ENCODE data around the gene DNAJB8. TPM values are rescaled to one million over a fixed set of nuclear protein-coding genes. Genes with fewer than 3 reads are reported as not detected.

DNAJB8 gene
- polyA plus RNA-seq, 1 experiment, result not detected

- TF ChIP-seq CTCF (IDR thresholded peaks at IDR 0.05; ENCODE audit: low read depth, low read length), result no peak
- Histone ChIP-seq H3K27me3 (ENCODE audit: control insufficient read depth, insufficient read depth, low read length) (no peaks in the 10 kb centered on the region), H3K9me3 (ENCODE audit: control insufficient read depth, insufficient read depth, low read length) (peaks cover 15% of the 10 kb centered on the region), H3K27ac (ENCODE audit: low read depth, low read length) (no peak overlapping the region), H3K4me3 (ENCODE audit: low read depth, low read length) (no peak overlapping the region)
- no peak for DNase-seq (ENCODE audit: low read depth, low spot score)
- CTCF ChIA-PET, result interaction anchor here (1.7 kb wide), 1 partner anchor 186 kb away, joined by 3 read pairs; no protein-coding TSS in a partner anchor
- POLR2A ChIA-PET, result no interaction called here
Observed at GRCh38 chr3:128421966-128422365, 44.7 kb downstream of the DNAJB8 start.

DNA sequence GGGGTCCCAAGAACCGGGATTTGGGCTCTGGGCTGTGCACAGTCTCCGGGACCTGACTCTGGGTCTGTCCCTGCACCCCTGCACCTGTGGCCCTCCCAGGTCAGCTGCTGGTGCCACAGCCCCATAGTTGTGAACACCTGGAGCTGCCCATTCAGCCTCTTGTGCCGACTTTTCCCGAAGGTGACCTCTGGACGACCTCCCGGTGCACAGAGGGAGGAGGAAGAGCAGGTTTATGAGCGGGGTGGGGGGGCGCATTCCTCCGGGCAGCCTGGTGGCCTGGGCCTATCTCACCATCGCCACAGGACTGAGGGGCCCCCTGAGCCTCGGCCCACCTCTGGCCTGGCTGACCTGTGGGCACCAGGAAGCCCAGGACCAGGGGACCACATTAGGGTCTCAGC, 45.3 kb downstream of the DNAJB8 start:
- ChIA-PET POLR2A (no interaction called here), CTCF (interaction anchor here (1.7 kb wide), 1 partner anchor 187 kb away, joined by 3 read pairs; no protein-coding TSS in a partner anchor)
- Histone ChIP-seq H3K9me3 (ENCODE audit: control insufficient read depth, insufficient read depth, low read length) (peaks cover 15% of the 10 kb centered on the region), H3K27ac (ENCODE audit: low read depth, low read length) (no peak overlapping the region), H3K4me3 (ENCODE audit: low read depth, low read length) (no peak overlapping the region), H3K27me3 (ENCODE audit: control insufficient read depth, insufficient read depth, low read length) (no peaks in the 10 kb centered on the region)
- no peak for TF ChIP-seq CTCF (IDR thresholded peaks at IDR 0.05; ENCODE audit: low read depth, low read length)
- no peak for DNase-seq (ENCODE audit: low read depth, low spot score)

- H3K9me3 ChIP-seq (ENCODE audit: control insufficient read depth, insufficient read depth, low read length), result peaks cover 15% of the 10 kb centered on the region
- no peak for TF ChIP-seq CTCF (IDR thresholded peaks at IDR 0.05; ENCODE audit: low read depth, low read length)
- H3K27me3 ChIP-seq (ENCODE audit: control insufficient read depth, insufficient read depth, low read length), result no peaks in the 10 kb centered on the region
- H3K4me3 ChIP-seq (ENCODE audit: low read depth, low read length), result no peak overlapping the region
- POLR2A ChIA-PET, result no interaction called here
- CTCF ChIA-PET, result interaction anchor here (1.7 kb wide), 1 partner anchor 188 kb away, joined by 3 read pairs; no protein-coding TSS in a partner anchor
- H3K27ac ChIP-seq (ENCODE audit: low read depth, low read length), result no peak overlapping the region
- no peak for DNase-seq (ENCODE audit: low read depth, low spot score)
Observed at GRCh38 chr3:128420720-128421438, 45.8 kb downstream of the DNAJB8 start.

- Histone ChIP-seq H3K9me3 (ENCODE audit: control insufficient read depth, insufficient read depth, low read length) (peaks cover 15% of the 10 kb centered on the region), H3K27ac (ENCODE audit: low read depth, low read length) (no peak overlapping the region), H3K27me3 (ENCODE audit: control insufficient read depth, insufficient read depth, low read length) (no peaks in the 10 kb centered on the region), H3K4me3 (ENCODE audit: low read depth, low read length) (no peak overlapping the region)
- ChIA-PET POLR2A (no interaction called here), CTCF (no interaction called here)
- no peak for DNase-seq (ENCODE audit: low read depth, low spot score)
- no peak for TF ChIP-seq CTCF (IDR thresholded peaks at IDR 0.05; ENCODE audit: low read depth, low read length)
Observed at GRCh38 chr3:128420289-128420688, 46.4 kb downstream of the DNAJB8 start.

- no peak for DNase-seq (ENCODE audit: low read depth, low spot score)
- POLR2A ChIA-PET, result no interaction called here
- no peak for TF ChIP-seq CTCF (IDR thresholded peaks at IDR 0.05; ENCODE audit: low read depth, low read length)
Observed at GRCh38 chr3:128419311-128419710, 47.4 kb downstream of the DNAJB8 start.

More at GRCh38 chr3:128419311-128419710, 47.4 kb downstream of the DNAJB8 start:
- CTCF ChIA-PET, result no interaction called here
- Histone ChIP-seq H3K27ac (ENCODE audit: low read depth, low read length) (no peak overlapping the region), H3K4me3 (ENCODE audit: low read depth, low read length) (no peak overlapping the region), H3K9me3 (ENCODE audit: control insufficient read depth, insufficient read depth, low read length) (peaks cover 15% of the 10 kb centered on the region), H3K27me3 (ENCODE audit: control insufficient read depth, insufficient read depth, low read length) (no peaks in the 10 kb centered on the region)

All from AG04450 (cell line).